Kidney epithelial cell (primary cell): ENCODE data around the gene FABP1. TPM values are rescaled to one million over a fixed set of nuclear protein-coding genes. Genes with fewer than 3 reads are reported as not detected.

Experiments
- DNase-seq: peaks from one replicate; pipeline ENCODE4 v3.0.0-alpha.2; 2010; ENCODE audit warnings: low read depth
- H3K27me3 ChIP-seq: 2 replicates; pipeline ENCODE4 v1.6.0; 2011; ENCODE audit warnings: low read length; ENCODE audit not compliant: control insufficient read depth, insufficient read depth
- H3K36me3 ChIP-seq: 2 replicates; pipeline ENCODE4 v1.5.1; 2011; ENCODE audit warnings: low read length; ENCODE audit not compliant: control insufficient read depth, insufficient read depth
- H3K4me3 ChIP-seq: 2 replicates; pipeline ENCODE4 v1.5.1; 2011; ENCODE audit warnings: low read depth, mild to moderate bottlenecking, control low read depth, low read length
- total RNA-seq: library from RNA; depleted of rRNA; stranded (reverse); fragments of >200 nt; gene quantifications from 2 replicates; pipeline ENCODE4 v1.2.3, GENCODE V29; 2015
- TF ChIP-seq, protein P1 (sequence below): IDR thresholded peaks from 2 replicates; pipeline ENCODE4 v1.5.1; 2011; ENCODE audit warnings: mild to moderate bottlenecking, moderate library complexity, low read length, control low read depth, inconsistent platforms; ENCODE audit not compliant: insufficient read depth, poor library complexity, severe bottlenecking

The FABP1 gene
- total RNA-seq, 1 donor from 2014 or later: not detected

DNA sequence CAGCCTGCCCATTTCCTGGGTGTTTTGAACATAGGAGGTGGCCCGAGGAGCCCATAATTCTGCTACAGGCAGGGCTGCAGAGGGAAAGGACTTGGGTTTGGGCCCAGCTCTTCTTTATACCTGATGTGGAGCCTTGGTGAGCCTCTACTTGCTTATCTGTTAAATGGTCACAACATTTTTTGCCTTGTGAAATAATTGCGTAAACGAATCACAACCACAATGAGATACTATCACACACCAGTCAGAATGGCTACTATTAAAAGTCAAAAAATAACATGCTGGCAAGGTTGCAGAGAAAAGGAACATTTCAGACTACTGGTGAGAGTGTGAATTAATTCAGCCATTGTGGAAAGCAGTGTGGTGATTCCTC is 4.1 kb upstream of the FABP1 start:
- DNase-seq: no peak
- Histone ChIP-seq H3K36me3 (no peaks in the 10 kb centered on the region), H3K27me3 (no peaks in the 10 kb centered on the region), H3K4me3 (no peak overlapping the region)
- TF ChIP-seq, protein P1, sequence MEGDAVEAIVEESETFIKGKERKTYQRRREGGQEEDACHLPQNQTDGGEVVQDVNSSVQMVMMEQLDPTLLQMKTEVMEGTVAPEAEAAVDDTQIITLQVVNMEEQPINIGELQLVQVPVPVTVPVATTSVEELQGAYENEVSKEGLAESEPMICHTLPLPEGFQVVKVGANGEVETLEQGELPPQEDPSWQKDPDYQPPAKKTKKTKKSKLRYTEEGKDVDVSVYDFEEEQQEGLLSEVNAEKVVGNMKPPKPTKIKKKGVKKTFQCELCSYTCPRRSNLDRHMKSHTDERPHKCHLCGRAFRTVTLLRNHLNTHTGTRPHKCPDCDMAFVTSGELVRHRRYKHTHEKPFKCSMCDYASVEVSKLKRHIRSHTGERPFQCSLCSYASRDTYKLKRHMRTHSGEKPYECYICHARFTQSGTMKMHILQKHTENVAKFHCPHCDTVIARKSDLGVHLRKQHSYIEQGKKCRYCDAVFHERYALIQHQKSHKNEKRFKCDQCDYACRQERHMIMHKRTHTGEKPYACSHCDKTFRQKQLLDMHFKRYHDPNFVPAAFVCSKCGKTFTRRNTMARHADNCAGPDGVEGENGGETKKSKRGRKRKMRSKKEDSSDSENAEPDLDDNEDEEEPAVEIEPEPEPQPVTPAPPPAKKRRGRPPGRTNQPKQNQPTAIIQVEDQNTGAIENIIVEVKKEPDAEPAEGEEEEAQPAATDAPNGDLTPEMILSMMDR: no peak

DNA sequence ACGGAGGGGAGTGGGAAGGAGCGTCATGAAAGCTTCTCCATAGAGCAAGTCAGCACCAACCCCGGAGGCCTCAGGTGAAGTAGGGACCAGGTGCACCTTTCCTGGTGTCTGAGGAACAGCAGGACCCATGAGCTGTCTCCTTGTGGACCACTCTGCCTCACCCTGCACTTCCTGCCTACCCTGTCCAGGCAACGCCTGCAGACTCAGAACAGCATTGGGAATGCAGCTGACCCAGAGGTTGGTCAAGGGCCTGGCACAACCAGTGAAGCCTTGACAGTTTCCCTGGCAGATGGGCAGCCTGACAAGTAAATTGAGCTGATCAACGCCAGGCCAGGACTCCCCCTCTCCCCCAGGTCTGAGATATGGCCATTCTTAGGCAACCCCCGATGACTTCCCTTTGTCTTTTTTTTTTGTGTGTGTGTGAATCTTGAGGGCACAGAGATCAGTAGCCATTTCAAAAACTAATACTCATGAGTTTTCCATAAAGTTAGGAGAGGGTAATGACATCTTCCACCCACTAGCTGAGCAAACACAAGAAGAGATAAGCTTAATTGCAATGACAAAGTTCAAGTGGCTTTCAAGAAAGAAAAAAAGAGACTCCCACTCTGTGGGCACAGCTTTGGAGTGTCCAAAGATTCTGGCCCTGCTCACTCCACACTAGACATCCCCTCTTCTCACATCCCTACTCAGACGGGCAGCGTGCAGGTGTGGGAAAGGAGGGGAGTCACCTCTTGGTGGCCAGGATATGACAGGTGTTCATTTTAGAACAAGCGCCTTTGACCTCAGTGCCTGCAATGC is 3.5 kb upstream of the FABP1 start:
- TF ChIP-seq, protein P1: no peak
- Histone ChIP-seq H3K36me3 (no peaks in the 10 kb centered on the region), H3K27me3 (no peaks in the 10 kb centered on the region), H3K4me3 (no peak overlapping the region)
- no peak for DNase-seq

DNA sequence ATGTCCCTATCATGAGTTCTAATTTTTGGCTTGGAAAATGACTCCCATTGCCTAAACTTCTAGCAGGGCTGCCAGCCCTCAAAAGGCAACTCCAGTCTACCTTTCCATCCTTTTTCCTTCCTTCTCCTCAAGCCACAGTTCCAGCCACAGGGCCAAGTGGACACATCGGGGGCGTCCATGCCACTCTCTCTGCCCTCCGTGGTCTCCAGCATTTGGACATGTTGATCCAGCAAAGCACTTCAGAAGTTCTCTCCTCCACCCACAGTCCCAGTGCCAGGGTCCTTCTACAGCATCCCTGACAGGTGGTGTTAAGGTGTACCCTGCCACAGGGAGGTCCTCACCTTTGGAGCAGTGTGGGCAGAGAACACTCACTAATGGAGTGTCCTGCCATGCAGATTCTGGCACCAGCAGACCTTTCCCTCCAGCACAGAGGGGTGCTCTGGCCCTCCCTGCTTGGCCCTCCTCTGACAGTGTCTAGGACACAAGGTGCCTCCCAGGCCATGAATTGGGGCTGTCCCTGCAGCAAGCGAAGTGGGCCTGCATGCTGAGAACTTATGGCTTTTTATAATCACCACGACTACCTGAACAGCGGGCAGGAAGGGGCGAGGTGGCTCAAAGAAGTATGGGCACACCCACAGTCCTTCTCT is 1.6 kb upstream of the FABP1 start:
- TF ChIP-seq, protein P1: no peak
- Histone ChIP-seq H3K36me3 (no peaks in the 10 kb centered on the region), H3K27me3 (no peaks in the 10 kb centered on the region), H3K4me3 (no peak overlapping the region)
- DNase-seq: no peak

DNA sequence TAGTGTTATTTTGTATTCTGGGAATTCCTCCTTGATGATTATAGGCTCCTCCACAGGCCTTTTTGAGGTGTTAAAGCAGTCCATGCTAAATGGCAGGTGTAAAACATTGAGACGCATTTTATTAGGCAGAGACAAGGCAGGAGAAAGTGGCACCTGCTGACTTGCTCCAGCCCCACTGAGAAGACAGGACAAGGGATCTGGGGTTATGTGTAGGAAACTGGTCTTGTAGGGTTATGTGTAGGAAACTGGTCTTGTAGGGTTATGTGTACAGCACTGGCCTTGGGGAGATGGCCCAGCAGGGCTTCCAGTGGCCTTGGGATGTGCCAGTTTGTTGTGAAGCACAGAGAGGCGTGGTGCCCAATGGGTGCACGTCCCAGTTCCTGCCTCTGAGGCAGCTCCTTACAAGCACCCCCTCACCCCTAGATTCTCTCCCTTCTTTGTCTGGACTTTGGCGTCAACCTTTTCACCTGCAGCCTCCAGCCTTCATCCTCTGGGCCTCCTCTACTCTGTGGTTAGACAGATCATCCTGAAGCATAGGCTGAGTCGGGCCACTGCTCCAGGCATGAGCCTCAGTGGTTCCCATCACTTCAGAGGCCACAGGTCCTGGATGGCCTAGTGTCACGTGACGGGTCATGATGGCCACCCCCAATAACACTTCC is 921 bp upstream of the FABP1 start:
- H3K36me3 ChIP-seq: no peaks in the 10 kb centered on the region
- no peaks in the 10 kb centered on the region for H3K27me3 ChIP-seq
- TF ChIP-seq, protein P1: no peak
- no peak overlapping the region for H3K4me3 ChIP-seq
- DNase-seq: no peak

DNA sequence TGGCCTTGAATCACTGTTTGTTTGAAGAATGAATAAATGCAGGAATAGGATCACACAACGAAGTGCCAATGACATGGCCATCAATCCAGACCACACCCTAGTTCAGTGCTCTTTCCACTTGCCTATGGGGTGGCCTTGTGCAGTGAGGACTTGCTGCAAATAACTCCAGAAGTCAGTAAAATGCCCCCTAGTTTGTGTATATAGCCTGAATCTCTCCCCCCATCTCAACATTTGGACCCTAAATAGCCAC is 299 bp downstream of the FABP1 start:
- no peaks in the 10 kb centered on the region for H3K36me3 ChIP-seq
- no peak overlapping the region for H3K4me3 ChIP-seq
- no peak for DNase-seq
- H3K27me3 ChIP-seq: no peaks in the 10 kb centered on the region
- TF ChIP-seq, protein P1: no peak
